Left lung (tissue), 8 donors: ENCODE data around the gene GALNT4. TPM values are rescaled to one million over a fixed set of nuclear protein-coding genes. Genes with fewer than 3 reads are reported as not detected.

ENCODE experiments used
- polyA plus RNA-seq, 6 donors: library from polyadenylated mRNA; unstranded; fragments of 120-200 nt; gene quantifications; one replicate each; pipeline ENCODE4 v1.2.1, GENCODE V29; 2013; ENCODE audit not compliant: insufficient read length in 6 of 6
- total RNA-seq, 2 donors: library from RNA; stranded (reverse); fragmentation: NEBNext Ultra II Directional; extraction: Animal tissue kit (Norgen Biotek cat#: 25700); gene quantifications; one replicate each; pipeline ENCODE4 v1.2.1, GENCODE V29; 2021
- donor health status: DM: no; HTN: yes; CAD: no.
- donor health status: DM: no; HTN: no; CAD: no.

Gene GALNT4
- total and polyA plus RNA-seq, 8 donors: 6.6 to 10.2 (median 7.9) TPM

Other genes with a start within 250 kb of the GALNT4 start
- gene DUSP6, start 172.3 kb downstream of the GALNT4 start, total RNA-seq: 100 to 1,000 TPM; 115 to 147 TPM
- 100 to 1,000 TPM; 172 to 333 (median 213) TPM for gene DUSP6, start 172.3 kb downstream of the GALNT4 start, polyA plus RNA-seq
- 10 to 100 TPM; 19.5 to 19.8 TPM for gene POC1B, start 1.3 kb upstream of the GALNT4 start, total RNA-seq
- gene POC1B, start 1.3 kb upstream of the GALNT4 start, polyA plus RNA-seq: 10 to 100 TPM; 22.2 to 27.8 (median 24.4) TPM
- 10 to 100 TPM; 29.4 to 54.0 TPM for gene ATP2B1, start 184.0 kb upstream of the GALNT4 start, total RNA-seq
- 10 to 100 TPM; 84.6 to 96.6 (median 93.0) TPM for gene ATP2B1, start 184.0 kb upstream of the GALNT4 start, polyA plus RNA-seq